Upper lobe of right lung (tissue), 1 donor: ENCODE data around the gene ZEB1. TPM values are rescaled to one million over a fixed set of nuclear protein-coding genes. Genes with fewer than 3 reads are reported as not detected.

Source experiments
- ATAC-seq: fragments of 200-7000 bp; cut with Tn5 transposase; one replicate; pipeline ENCODE4 v1.9.1; 2020; ENCODE audit warnings: mild to moderate bottlenecking, moderate library complexity
- DNase-seq: peaks from one replicate; pipeline ENCODE4 v3.0.0-alpha.2; 2020
- H3K27ac ChIP-seq: fragments of 200-600 bp; one replicate; pipeline ENCODE4 v1.8.0; 2022
- H3K27me3 ChIP-seq: fragments of 200-600 bp; one replicate; pipeline ENCODE4 v1.8.0; 2022; ENCODE audit warnings: mild to moderate bottlenecking
- H3K36me3 ChIP-seq: fragments of 200-600 bp; one replicate; pipeline ENCODE4 v1.8.0; 2022
- H3K4me1 ChIP-seq: fragments of 200-600 bp; one replicate; pipeline ENCODE4 v1.8.0; 2022
- H3K4me3 ChIP-seq: fragments of 200-600 bp; one replicate; pipeline ENCODE4 v1.8.0; 2022; ENCODE audit warnings: mild to moderate bottlenecking
- H3K9me3 ChIP-seq: fragments of 200-600 bp; one replicate; pipeline ENCODE4 v1.8.0; 2022
- intact Hi-C: fragments of 100-400 bp; cut with DNase I; formaldehyde crosslinking; loops from one replicate; pipeline ENCODE4 v1.11.0; 2022
- total RNA-seq: library from RNA; stranded (reverse); fragmentation: NEBNext Ultra II Directional; extraction: Animal tissue kit (Norgen Biotek cat#: 25700); gene quantifications from one replicate; pipeline ENCODE4 v1.2.1, GENCODE V29; 2021
- TF ChIP-seq, protein P1 (sequence below): fragments of 200-600 bp; IDR thresholded peaks from one replicate; pipeline ENCODE4 v1.8.0; 2022; ENCODE audit warnings: antibody characterized with exemption
- donor health status: DM: no; HTN: yes; CAD: no; lungs with severe emphysema.

ZEB1 gene
- total RNA-seq, 1 donor from 2014 or later: 55.2 TPM

DNA sequence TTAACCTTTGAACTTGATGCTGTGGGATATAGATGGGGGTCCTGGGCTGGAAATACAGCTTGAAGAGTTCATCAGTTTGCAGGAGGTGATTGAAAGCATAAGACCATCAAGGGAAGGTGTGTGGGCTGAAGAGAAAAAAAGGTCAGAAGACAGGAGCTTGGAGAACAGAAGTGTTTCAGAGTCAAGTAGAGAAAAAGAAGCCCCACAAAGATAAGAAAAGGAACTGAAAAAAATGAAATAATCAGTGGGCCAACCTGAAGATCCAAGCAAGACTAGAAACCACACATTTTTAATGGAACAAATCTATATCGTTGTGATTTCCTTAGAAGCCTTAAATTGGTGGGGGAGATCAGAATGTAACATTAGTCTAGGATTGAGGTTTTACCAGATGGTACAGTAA is 22.5 kb downstream of the ZEB1 start:
- intact Hi-C loops: no loop called here
- DNase-seq: no peak
- no peak for ATAC-seq
- no peaks in the 10 kb centered on the region for H3K27me3 ChIP-seq
- H3K9me3 ChIP-seq: no peaks in the 10 kb centered on the region
- H3K27ac ChIP-seq: no peak overlapping the region
- H3K4me1 ChIP-seq: no peaks in the 10 kb centered on the region
- no peaks in the 10 kb centered on the region for H3K36me3 ChIP-seq
- TF ChIP-seq, protein P1, sequence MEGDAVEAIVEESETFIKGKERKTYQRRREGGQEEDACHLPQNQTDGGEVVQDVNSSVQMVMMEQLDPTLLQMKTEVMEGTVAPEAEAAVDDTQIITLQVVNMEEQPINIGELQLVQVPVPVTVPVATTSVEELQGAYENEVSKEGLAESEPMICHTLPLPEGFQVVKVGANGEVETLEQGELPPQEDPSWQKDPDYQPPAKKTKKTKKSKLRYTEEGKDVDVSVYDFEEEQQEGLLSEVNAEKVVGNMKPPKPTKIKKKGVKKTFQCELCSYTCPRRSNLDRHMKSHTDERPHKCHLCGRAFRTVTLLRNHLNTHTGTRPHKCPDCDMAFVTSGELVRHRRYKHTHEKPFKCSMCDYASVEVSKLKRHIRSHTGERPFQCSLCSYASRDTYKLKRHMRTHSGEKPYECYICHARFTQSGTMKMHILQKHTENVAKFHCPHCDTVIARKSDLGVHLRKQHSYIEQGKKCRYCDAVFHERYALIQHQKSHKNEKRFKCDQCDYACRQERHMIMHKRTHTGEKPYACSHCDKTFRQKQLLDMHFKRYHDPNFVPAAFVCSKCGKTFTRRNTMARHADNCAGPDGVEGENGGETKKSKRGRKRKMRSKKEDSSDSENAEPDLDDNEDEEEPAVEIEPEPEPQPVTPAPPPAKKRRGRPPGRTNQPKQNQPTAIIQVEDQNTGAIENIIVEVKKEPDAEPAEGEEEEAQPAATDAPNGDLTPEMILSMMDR: no peak
- no peak overlapping the region for H3K4me3 ChIP-seq

DNA sequence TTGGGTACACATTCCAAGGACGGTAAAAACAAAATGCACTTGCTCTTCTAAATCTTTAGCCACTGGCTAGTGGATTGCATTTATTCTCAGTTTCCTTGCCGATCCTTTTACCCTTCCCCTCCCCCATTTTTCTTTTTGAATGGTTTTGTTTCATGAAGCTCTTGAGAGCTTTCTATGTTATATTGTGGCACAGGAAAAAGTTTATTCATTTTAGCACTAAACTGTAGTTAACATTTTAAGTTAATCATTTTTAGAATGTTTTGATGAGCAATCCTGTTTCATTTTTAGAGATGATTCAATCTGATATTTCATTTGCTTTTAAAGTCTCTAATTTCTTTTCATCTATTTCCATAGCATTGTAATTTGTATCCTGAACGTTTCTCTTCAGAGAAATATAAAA is 24.0 kb downstream of the ZEB1 start:
- Histone ChIP-seq H3K27me3 (no peaks in the 10 kb centered on the region), H3K27ac (no peak overlapping the region), H3K36me3 (no peaks in the 10 kb centered on the region), H3K4me1 (peaks cover 4% of the 10 kb centered on the region), H3K9me3 (no peaks in the 10 kb centered on the region), H3K4me3 (no peak overlapping the region)
- ATAC-seq: no peak
- TF ChIP-seq, protein P1: no peak
- no peak for DNase-seq
- intact Hi-C loops: no loop called here

DNA sequence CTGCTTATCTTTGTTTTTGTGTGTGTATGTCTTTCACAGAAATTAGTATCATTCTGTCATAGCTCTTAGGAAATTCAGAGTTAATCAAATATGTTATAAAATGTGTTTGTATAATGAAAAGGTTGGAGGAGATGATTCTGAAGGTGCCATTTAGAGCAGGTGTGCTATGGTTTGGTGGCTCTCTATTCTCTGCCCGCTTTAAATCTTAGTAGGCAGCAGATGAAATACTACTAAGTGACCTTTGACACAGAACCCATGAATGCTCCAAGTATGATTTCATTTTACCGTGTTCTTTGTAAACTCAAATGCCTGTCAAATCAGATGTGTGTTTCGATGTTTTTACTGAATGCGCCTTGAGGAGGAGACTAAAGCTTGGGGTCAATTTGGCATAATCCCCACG is 24.5 kb downstream of the ZEB1 start:
- DNase-seq (no peak), ATAC-seq (no peak)
- Histone ChIP-seq H3K36me3 (no peaks in the 10 kb centered on the region), H3K9me3 (no peaks in the 10 kb centered on the region), H3K4me3 (no peak overlapping the region), H3K27me3 (no peaks in the 10 kb centered on the region), H3K4me1 (peaks cover 4% of the 10 kb centered on the region), H3K27ac (no peak overlapping the region)
- TF ChIP-seq, protein P1: no peak
- intact Hi-C loops: no loop called here

DNA sequence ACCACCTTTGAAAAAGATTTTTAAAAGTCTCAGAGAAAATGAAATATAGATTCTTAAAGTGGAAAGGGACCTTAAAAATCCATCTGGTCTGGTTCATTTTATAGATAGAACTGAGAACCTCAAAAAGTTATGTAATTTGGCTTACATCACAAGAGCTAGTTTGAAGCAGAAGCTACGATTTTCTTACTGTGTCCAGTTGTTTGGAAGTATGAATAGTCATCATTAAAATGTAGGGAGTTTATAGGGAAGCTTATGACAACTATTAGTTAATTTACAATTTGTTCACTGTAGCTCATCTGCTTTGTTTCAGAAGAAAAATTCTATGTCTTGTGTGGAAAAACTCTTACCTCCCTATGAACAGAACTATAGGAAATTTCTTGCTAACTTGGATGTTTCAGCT is 26.9 kb downstream of the ZEB1 start:
- no peak overlapping the region for H3K4me3 ChIP-seq
- no peaks in the 10 kb centered on the region for H3K36me3 ChIP-seq
- peaks cover 4% of the 10 kb centered on the region for H3K4me1 ChIP-seq
- H3K27ac ChIP-seq: no peak overlapping the region
- TF ChIP-seq, protein P1: no peak
- intact Hi-C loops: no loop called here
- DNase-seq (no peak), ATAC-seq (no peak)
- H3K9me3 ChIP-seq: no peaks in the 10 kb centered on the region
- H3K27me3 ChIP-seq: no peaks in the 10 kb centered on the region

DNA sequence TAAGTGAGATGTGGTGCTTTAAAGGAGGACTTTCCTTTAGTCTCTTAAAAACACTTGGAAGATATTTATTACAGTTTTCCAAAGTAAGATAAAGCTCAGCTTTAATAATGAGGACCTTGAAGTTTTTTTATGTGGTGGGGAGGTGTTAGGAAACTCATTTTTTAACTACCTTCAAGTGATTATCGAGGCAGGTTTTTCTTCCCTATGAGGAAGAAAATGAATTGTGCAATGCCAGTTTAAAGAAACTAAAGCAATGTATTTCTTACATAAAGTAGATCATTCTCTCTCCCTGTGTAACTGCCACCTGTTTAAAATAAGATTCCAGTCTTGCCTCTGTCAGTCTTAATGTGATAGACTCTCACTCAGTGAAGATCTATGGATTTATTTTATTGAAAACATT is 27.9 kb downstream of the ZEB1 start:
- no peak overlapping the region for H3K4me3 ChIP-seq
- no peaks in the 10 kb centered on the region for H3K9me3 ChIP-seq
- TF ChIP-seq, protein P1: no peak
- H3K36me3 ChIP-seq: no peaks in the 10 kb centered on the region
- intact Hi-C loops: no loop called here
- H3K27me3 ChIP-seq: no peaks in the 10 kb centered on the region
- ATAC-seq (no peak), DNase-seq (no peak)
- peaks cover 4% of the 10 kb centered on the region for H3K4me1 ChIP-seq
- no peak overlapping the region for H3K27ac ChIP-seq

DNA sequence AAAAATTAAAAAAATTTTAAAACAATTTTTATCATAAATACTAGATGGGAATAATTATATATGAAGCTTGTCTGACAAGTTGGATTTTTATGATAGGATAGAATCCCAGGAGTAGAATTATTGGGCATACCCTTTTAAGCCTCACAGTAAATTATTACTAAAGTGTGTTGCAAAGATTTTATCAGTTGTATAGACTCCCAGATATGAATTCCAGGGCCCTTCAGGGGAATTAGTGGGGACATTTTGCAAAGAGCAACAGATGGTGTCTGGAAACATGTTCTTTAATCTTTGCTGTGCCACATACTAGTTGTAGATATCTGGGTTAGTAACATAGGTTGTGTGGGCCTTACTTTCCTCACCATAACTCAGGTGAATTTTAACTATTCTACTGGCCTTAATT is 28.7 kb downstream of the ZEB1 start:
- peaks cover 4% of the 10 kb centered on the region for H3K4me1 ChIP-seq
- H3K27me3 ChIP-seq: no peaks in the 10 kb centered on the region
- ATAC-seq (no peak), DNase-seq (no peak)
- no peak overlapping the region for H3K4me3 ChIP-seq
- TF ChIP-seq, protein P1: no peak
- intact Hi-C loops: no loop called here
- no peak overlapping the region for H3K27ac ChIP-seq
- H3K9me3 ChIP-seq: no peaks in the 10 kb centered on the region
- H3K36me3 ChIP-seq: no peaks in the 10 kb centered on the region
